NCI-H82 (cell line): Measurements from ENCODE around the gene KXD1.
A peak's percentile ranks its signal among the peaks of the same experiment; 100 is the strongest.
"Not testable (repeated sequence)": the region's sequence is repeated elsewhere in the genome, so short reads cannot be mapped to it uniquely, and the experiment has no call there.

ENCODE experiments used
- DNase-seq: peaks from one replicate; lab custom pipeline; 2025; lab: John Stamatoyannopoulos, UW

KXD1 gene

DNA sequence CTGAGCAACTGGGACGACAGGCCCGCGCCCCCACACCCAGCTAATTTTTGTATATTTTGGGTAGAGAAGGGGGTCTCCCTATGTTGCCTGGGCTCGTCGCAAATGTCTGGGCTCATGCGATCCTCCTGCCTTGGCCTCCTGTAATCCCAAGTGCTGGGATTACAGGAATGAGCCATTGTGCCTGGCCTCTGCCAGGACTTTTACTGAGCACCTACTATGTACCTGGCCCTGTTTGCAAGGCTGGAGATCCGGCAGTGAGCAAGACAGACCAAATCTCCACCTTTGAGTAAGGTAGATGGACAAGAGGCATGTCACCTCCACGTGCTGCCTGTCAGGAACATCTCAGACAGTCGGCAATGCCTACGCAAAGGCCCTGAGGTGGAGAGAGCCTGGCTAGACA, 21.2 kb upstream of the KXD1 start:
- DNase-seq: no peak

DNA sequence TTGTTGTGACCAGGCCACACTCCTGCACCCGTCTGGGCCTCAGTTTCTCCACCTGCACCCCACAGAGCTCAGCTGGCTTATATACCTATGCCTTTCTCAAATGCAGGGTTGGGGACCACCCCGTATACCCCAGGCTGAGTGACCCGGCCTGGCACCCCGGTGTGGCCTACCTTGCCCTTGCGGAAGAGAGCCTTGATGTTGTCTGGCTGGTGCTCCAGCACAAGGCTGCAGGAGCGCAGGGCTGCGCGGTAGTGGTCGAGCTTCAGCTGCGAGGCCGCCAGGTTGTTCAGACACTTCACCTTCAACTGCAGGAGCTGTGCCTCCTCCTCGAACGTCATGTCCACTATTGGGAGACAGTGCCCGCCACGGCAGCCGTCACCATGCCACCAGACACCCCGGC, 20.2 kb upstream of the KXD1 start:
- no peak for DNase-seq

GRCh38 chr19:18538115-18538514, 19.6 kb upstream of the KXD1 start:
- no peak for DNase-seq

GRCh38 chr19:18539372-18539771, 18.3 kb upstream of the KXD1 start:
- DNase-seq: no peak

DNA sequence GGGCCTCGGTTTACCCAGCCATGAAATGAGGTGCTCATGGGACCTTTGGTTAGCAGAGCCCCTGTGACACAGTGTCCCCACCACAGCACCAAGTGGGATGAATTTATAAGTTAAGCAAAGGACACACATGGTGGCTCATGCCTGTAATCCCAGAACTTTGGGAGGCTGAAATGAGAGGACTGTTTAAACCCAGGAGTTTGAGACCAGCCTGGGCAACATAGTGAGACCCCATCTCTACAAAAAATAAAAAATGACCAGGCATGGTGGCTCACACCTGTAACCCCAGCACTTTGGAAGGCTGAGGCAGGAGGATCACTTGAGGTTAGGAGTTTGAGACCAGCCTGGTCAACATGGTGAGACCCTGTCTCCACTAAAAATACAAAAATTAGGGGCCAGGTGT, 17.5 kb upstream of the KXD1 start:
- not testable (repeated sequence) for DNase-seq

DNA sequence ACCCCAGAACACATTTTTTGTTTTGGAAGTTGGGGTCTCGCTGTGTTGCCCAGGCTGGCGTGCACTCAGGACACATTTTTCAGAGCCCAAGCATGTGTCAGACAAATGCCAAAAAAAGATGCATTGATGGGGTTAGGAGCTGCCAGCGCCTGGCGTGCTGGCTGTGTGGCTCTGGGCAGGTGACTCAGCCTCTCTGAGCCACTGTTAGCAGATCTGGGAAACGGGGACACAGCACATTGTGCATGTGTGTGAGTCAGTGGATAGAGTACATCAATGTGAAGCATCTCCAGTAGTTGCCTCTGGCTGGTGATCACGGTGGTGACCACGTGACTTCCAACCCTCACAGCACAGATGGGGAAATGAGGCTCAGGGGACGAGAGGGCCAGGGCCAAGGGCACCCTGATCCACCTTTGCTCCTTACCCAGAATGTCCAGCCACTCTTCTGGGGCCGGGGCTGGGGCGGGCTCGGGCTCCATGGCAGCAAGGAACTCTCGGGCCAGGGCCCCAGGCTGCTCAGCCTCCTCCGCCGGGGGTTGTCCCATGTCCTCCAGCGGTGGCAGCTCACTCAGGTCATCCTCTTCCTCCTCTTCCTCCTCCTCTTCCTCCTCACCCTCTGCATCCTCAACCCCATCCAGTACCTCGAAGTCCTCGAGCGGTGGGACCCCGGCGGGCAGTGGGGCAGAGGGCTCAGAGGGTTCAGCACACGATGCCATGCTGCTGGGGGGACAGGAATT, 16.2 kb upstream of the KXD1 start:
- DNase-seq: no peak

DNA sequence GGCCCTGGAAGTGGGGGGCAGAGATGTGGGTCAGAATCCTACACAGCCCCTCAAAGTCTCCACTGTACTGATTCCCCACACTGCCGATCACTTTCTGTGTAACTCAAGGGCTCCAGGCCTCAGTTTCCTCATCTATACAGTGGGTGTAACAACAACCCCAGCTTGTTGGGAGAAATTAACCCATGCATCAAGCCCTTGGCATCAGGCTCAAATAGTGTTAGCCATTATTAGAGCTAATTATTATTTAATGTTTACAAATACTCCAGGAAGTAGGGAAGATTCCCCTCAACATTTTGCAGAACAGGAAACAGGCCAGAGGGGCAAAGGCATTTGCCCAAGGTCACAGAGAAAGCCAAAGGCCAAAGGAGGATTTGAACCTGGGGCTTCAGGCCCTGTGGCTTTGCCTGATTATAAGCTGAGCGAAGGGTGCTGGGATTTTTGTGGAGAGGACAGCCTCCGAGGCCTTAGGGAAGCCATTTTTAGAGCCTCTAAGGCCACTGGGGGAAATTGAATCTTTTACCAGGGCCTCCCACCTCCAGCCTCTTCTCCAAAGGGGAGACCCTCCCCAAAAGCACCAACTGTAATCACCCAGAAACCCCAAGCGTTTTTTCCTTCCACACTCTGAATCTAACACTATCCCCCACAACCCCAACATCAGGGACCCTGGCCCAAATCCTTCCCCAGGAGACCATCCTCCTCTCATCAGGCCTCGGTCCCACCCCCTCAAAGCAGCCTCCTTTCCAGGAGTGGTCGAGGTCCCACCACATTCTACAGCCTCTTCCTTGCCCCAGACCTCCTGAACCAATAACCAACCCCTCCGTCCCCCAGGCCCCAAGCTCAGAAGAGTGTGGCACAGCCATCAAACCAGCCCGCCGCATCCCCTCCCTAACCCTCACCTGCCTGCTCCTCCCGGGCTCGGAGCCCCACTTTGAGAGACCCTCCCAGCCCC, 15.4 kb upstream of the KXD1 start:
- DNase-seq: peak; percentile 57

DNA sequence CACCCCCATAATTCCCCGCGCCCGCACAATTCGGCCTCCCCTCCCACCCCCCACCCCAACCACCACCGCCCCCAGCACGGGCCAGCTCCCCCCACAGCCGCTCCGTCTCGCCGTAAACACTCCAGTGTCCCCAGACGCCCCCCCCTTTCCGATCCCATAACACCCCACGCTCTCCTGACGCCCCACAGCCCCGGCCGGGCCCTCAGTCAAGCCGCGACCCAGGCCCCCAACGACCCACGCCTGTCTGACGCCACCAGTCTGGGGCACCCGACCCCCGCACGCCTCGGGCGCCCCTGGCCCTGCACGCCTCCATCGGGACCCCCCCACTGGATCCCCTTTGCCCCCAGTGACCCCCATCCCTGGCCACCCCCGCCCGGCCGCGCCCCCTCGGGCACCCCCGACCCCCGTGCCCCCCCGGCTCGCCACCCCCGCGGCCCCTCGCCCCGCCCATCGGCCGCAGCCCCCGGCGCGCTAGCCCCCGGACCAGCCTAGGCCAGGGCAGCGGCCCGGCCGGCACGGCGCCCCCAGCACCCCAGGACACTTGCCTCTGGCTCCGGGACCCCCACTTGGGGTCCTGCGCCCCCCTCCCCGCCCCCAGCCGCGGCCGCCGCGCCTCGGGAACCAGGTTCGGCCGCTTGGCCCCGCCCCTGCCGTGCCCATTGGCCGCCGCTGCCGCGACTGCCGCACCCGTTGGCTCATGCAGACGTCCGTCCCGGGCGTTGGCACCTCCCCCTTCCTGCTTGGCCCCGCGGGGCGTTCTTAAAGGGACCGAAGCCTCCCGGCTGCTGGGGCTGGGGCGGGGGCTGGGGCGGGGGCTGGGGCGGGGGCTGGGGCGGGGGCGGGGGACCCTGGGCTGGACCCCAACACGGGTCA, 14.5 kb upstream of the KXD1 start, which contains the start of gene FKBP8:
TSS of gene FKBP8 (minus strand) at position 633 of the 873 bp plus-strand sequence. CDS start 1,603 bp downstream, outside the sequence.
- DNase-seq: peak; percentile 98

- DNase-seq: peak; percentile 90
Measured at GRCh38 chr19:18543814-18544475, 13.7 kb upstream of the KXD1 start.

DNA sequence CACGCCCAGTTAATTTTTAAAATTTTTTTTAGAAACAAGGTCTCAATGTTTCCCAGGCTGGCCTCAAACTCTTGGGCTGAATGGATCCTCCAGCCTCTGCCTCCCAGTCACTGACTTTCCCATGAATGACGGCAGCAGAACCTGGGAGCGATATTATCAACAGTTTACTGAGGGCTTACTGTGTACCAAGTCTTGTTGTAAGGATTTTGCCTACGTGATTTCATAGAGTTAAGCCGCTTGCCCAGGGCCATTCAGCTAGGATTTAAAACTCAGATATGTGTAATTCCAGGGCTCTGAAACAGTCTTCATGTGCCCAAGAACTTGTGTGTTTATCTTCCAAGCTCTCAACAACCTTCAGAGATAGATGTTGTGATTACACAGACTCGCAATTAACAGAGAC, 6.0 kb upstream of the KXD1 start:
- peak; percentile 79 for DNase-seq

GRCh38 chr19:18558202-18558555, 509 bp downstream of the KXD1 start:
- no peak for DNase-seq

- no peak for DNase-seq
Measured at GRCh38 chr19:18558604-18559003, 934 bp downstream of the KXD1 start.

DNA sequence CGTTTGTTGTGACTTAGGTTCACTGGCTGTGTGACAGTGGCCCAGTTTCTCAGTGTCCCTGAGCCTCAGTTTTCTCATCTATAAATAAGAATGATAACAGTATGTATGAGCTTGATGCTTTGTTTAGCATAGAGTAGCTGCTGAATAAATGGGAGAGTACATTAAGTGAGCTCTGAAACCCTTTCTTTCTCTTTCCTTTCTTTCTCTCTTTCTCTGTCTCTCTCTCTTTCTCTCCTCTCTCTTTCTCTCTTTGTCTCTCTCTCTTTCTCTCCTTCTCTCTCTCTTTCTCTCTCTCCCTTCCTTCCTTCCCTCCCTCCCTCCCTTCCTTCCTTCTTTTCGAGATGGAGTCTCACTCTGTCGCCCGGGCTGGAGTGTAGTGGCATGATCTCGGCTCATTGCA, 2.0 kb downstream of the KXD1 start:
- no peak for DNase-seq

GRCh38 chr19:18562086-18562485, 4.4 kb downstream of the KXD1 start:
- DNase-seq: no peak

GRCh38 chr19:18566953-18567352, 9.3 kb downstream of the KXD1 start:
- DNase-seq: no peak

- no peak for DNase-seq
Measured at GRCh38 chr19:18568367-18568766, 10.7 kb downstream of the KXD1 start.

DNA sequence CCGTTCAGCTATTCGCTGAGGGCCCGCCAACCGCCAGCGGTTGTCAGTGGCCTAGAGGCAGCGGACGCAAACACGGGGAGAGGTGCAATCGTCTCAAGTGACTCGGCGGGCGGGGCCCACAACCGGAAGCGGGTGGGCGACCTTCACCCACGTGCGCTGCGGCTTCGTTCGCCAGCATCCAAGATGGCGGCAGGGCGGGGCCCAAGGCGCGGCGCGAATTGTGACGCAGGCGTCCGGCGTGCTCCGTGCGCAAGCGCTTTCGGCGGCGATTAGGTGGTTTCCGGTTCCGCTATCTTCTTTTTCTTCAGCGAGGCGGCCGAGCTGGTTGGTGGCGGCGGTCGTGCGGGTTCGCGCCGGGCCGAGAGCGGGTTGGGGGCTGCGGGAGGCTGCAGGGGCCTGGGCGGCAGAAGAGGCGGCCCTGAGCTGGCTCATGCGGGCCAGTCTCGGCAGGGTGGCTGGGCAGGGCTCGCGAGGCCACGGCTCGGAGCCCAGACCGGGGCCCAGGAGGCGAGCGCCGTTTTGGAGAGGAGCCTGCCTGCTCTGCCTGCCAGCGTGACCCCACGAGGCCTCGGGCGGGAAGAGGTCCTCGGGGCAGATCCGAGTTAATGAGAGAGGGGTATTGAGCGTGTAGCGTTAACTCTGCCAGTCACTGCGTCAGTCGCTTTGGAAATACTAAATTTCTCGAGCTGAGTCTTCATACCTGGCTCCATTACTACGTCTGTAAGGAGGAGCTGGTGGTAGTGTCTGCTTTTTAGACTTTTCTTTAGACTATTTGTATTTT, 14.1 kb downstream of the KXD1 start, which contains the start of gene UBA52:
TSS of gene UBA52 (plus strand) at position 294 of the 781 bp plus-strand sequence. CDS start 1,444 bp downstream, outside the sequence.
- DNase-seq: peak; percentile 100

DNA sequence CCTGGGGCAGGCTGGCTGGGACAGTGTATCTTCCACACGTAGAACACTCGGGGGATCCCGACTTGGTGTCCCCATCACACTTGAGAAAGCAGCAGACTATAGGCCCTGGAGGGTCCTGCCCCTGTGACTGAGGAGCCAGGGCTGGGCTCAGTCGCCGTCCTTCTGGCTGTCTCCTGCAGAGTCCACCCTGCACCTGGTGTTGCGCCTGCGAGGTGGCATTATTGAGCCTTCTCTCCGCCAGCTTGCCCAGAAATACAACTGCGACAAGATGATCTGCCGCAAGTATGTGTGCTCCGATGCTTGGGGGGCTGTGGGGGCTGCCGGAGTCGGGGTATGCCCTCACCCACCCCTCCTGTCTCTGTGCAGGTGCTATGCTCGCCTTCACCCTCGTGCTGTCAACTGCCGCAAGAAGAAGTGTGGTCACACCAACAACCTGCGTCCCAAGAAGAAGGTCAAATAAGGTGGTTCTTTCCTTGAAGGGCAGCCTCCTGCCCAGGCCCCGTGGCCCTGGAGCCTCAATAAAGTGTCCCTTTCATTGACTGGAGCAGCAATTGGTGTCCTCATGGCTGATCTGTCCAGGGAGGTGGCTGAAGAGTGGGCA, 17.1 kb downstream of the KXD1 start:
- DNase-seq: no peak

- no peak for DNase-seq
Measured at GRCh38 chr19:18576383-18576782, 18.7 kb downstream of the KXD1 start.

GRCh38 chr19:18577365-18577914, 19.8 kb downstream of the KXD1 start:
- no peak for DNase-seq
